HUES6 (cell line): Measurements from ENCODE around the gene CPM.
"Not testable (repeated sequence)": the region's sequence is repeated elsewhere in the genome, so short reads cannot be mapped to it uniquely, and the experiment has no call there.

Experiments used
- H3K27ac ChIP-seq: 2 replicates; pipeline ENCODE4 v1.7.0; 2013; ENCODE audit warnings: low read depth, mild to moderate bottlenecking, low read length, inconsistent platforms
- H3K27me3 ChIP-seq: 2 replicates; pipeline ENCODE4 v1.6.1; 2013; ENCODE audit warnings: low read length; ENCODE audit not compliant: control insufficient read depth, insufficient read depth
- H3K36me3 ChIP-seq: 2 replicates; pipeline ENCODE4 v1.6.1; 2013; ENCODE audit warnings: low read length; ENCODE audit not compliant: control insufficient read depth, insufficient read depth
- H3K4me1 ChIP-seq: 2 replicates; pipeline ENCODE4 v1.6.1; 2013; ENCODE audit warnings: low read length; ENCODE audit not compliant: control insufficient read depth, insufficient read depth
- H3K4me3 ChIP-seq: 2 replicates; pipeline ENCODE4 v1.5.1; 2013; ENCODE audit warnings: low read depth, low read length
- H3K9ac ChIP-seq: one replicate; pipeline ENCODE4 v1.6.1; 2013; ENCODE audit warnings: mild to moderate bottlenecking, low read length
- H3K9me3 ChIP-seq: 2 replicates; pipeline ENCODE4 v1.6.1; 2013; ENCODE audit warnings: low read depth, low read length; ENCODE audit not compliant: control insufficient read depth, insufficient read depth

The CPM gene

DNA sequence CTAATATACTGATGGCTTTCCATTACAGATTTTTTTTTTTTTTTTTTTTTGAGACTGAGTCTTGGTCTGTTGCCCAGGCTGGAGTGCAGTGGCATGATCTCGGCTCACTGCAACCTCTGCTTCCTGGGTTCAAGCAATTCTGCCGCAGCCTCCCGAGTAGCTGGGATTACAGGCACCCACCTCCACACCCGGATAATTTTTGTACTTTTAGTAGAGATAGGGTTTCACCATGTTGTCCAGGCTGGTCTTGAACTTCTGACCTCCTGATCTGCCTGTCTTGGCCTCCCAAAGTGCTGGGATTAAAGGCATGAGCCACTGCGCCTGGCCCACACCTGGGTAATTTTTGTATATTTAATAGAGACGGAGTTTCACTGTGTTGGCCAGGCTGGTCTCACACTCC, 121.4 kb downstream of the CPM start:
- not testable (repeated sequence) for H3K9ac ChIP-seq, H3K27me3 ChIP-seq, H3K9me3 ChIP-seq, H3K27ac ChIP-seq, H3K4me1 ChIP-seq
- peak overlapping the region; percentile 40; the same call in 1 of the 2 replicates for H3K4me3 ChIP-seq
- peaks cover 72% of the 10 kb centered on the region for H3K36me3 ChIP-seq

- not testable (repeated sequence) for H3K9ac ChIP-seq, H3K27me3 ChIP-seq, H3K9me3 ChIP-seq, H3K27ac ChIP-seq
- H3K4me3 ChIP-seq: peak overlapping the region; percentile 94
- peaks cover 10% of the 10 kb centered on the region for H3K4me1 ChIP-seq
- H3K36me3 ChIP-seq: peaks cover 57% of the 10 kb centered on the region
These were observed 123.0 kb downstream of the CPM start for GRCh38 chr12:68810027-68810389.

GRCh38 chr12:68809190-68810026, 123.6 kb downstream of the CPM start:
- Histone ChIP-seq H3K4me3 (peak overlapping the region; percentile 94), H3K9ac (peak overlapping the region; percentile 81), H3K9me3 (no peaks in the 10 kb centered on the region), H3K27ac (peak overlapping the region; percentile 100), H3K4me1 (peaks cover 16% of the 10 kb centered on the region), H3K27me3 (no peaks in the 10 kb centered on the region), H3K36me3 (peaks cover 51% of the 10 kb centered on the region)

DNA sequence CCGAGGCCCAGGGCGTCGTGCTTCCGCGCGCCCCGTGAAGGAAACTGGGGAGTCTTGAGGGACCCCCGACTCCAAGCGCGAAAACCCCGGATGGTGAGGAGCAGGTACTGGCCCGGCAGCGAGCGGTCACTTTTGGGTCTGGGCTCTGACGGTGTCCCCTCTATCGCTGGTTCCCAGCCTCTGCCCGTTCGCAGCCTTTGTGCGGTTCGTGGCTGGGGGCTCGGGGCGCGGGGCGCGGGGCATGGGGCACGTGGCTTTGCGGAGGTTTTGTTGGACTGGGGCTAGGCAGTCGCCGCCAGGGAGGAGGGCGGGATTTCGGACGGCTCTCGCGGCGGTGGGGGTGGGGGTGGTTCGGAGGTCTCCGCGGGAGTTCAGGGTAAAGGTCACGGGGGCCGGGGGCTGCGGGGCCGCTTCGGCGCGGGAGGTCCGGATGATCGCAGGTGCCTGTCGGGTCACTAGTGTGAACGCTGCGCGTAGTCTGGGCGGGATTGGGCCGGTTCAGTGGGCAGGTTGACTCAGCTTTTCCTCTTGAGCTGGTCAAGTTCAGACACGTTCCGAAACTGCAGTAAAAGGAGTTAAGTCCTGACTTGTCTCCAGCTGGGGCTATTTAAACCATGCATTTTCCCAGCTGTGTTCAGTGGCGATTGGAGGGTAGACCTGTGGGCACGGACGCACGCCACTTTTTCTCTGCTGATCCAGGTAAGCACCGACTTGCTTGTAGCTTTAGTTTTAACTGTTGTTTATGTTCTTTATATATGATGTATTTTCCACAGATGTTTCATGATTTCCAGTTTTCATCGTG, 124.4 kb downstream of the CPM start:
- H3K36me3 ChIP-seq: peaks cover 42% of the 10 kb centered on the region
- peaks cover 21% of the 10 kb centered on the region for H3K4me1 ChIP-seq
- H3K9me3 ChIP-seq: no peaks in the 10 kb centered on the region
- peak overlapping the region; percentile 94 for H3K4me3 ChIP-seq
- H3K27me3 ChIP-seq: no peaks in the 10 kb centered on the region
- peak overlapping the region; percentile 100 for H3K27ac ChIP-seq
- peak overlapping the region; percentile 100 for H3K9ac ChIP-seq

DNA sequence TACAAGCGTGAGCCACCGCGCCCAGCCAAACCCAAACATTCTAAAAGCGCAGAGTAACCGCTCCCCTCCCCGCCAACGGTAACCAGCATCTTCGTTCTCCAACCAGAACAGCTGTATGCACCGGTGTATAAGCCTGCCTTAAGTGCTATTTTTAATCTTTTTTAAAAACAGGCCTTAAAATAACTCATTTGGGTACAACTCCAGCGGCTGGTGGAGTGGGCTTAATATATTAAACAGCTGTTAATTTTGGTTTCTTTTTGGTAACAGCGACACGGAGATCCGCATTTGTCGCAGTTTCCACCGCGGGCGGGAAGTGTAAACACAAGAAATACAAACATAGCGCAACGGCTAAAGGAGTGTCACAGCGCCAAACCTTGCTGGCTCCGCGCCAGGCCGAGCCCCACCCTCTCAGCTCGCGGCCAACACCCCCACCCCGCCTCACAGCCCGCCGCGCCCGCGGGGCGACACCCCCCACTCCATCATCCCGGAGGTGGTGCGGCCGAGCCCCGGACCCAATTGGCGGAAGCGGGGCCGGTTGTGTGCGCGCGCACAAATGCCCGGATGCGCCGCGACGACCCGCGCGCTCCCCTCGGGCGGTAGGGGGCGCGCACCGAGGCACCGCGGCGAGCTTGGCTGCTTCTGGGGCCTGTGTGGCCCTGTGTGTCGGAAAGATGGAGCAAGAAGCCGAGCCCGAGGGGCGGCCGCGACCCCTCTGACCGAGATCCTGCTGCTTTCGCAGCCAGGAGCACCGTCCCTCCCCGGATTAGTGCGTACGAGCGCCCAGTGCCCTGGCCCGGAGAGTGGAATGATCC, 125.2 kb downstream of the CPM start, which contains the start of gene MDM2:
MDM2 (plus strand) TSS at position 602 of the 812 bp plus-strand sequence. CDS start 301 bp downstream, outside the sequence.
- H3K4me3 ChIP-seq: peak within 1 kb of the TSS; percentile 94
- no peaks in the 10 kb centered on the region for H3K9me3 ChIP-seq
- peak within 1 kb of the TSS; percentile 100 for H3K27ac ChIP-seq
- H3K4me1 ChIP-seq: peaks cover 21% of the 10 kb centered on the region
- peaks cover 34% of the 10 kb centered on the region for H3K36me3 ChIP-seq
- no peaks in the 10 kb centered on the region for H3K27me3 ChIP-seq
- H3K9ac ChIP-seq: peak within 1 kb of the TSS; percentile 100

- H3K4me3 ChIP-seq: peak overlapping the region; percentile 94
- peak overlapping the region; percentile 74 for H3K9ac ChIP-seq
- H3K27ac ChIP-seq: peak overlapping the region; percentile 73; the same call in 1 of the 2 replicates
- peaks cover 21% of the 10 kb centered on the region for H3K4me1 ChIP-seq
- not testable (repeated sequence) for H3K9me3 ChIP-seq, H3K27me3 ChIP-seq
- peaks cover 29% of the 10 kb centered on the region for H3K36me3 ChIP-seq
These were observed 125.7 kb downstream of the CPM start for GRCh38 chr12:68807274-68807575.

DNA sequence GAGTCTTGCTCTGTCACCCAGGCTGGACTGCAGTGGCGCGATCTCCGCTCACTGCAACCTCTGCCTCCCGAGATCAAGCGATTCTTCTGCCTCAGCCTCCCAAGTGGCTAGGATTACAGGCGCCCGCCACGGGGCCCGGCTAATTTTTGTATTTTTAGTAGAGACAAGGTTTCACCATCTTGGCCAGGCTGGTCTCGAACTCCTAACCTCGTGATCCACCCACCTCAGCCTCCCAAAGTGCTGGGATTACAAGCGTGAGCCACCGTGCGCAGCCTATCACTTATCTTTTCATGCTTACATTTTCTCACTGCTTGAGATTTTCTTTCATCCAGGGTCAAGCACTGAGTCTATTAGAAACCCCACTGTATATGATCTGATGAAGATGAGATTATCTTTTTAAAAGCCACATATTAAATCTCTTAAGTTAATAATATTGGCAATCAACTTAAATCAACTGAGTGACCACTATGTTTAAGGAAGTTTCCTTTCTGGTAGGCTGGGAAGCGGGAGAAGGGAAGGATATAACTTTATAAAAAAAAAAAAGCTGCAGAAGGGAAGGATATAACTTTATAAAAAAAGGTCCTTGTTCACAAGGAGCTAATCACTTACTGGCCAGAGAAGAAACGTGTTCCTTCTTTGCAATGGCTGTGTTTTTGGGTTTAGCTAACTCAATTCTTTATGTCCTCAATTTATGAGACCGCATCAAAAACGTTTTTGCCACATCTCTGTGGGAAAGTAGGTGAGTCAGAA, 126.3 kb downstream of the CPM start:
- H3K36me3 ChIP-seq: peaks cover 25% of the 10 kb centered on the region
- no peak overlapping the region for H3K9ac ChIP-seq
- no peaks in the 10 kb centered on the region for H3K27me3 ChIP-seq
- peak overlapping the region; percentile 94 for H3K4me3 ChIP-seq
- H3K27ac ChIP-seq: no peak overlapping the region
- peaks cover 24% of the 10 kb centered on the region for H3K4me1 ChIP-seq
- H3K9me3 ChIP-seq: no peaks in the 10 kb centered on the region

DNA sequence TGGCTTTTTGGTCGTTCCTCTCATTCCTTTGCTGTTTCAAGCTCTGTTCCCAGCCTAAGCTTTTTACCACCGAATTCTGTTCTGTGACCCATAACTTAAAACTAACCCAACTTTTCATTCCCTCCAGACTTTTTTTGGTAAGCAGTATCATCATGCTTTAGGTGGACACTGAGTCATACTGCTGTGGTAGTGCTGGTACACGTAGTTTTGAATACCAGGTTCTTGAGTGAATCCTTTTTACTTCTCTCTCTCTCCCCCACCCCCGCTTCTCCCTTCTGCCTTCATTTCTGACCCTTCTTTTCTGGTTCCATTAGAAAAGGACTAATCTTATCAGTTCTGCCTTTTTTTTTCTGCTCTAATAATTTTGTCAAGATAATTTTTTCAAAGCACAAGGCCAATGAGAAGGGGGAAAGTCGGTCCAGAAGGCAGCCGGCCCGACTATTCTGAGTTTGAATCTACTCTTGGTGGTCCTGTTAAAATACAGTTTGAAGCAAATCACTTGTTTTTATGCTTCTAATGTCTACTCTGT, 127.3 kb downstream of the CPM start:
- H3K9me3 ChIP-seq: no peaks in the 10 kb centered on the region
- H3K4me1 ChIP-seq: peaks cover 24% of the 10 kb centered on the region
- H3K4me3 ChIP-seq: peak overlapping the region; percentile 49; the same call in 1 of the 2 replicates
- peaks cover 15% of the 10 kb centered on the region for H3K36me3 ChIP-seq
- no peak overlapping the region for H3K27ac ChIP-seq
- H3K27me3 ChIP-seq: no peaks in the 10 kb centered on the region
- no peak overlapping the region for H3K9ac ChIP-seq

DNA sequence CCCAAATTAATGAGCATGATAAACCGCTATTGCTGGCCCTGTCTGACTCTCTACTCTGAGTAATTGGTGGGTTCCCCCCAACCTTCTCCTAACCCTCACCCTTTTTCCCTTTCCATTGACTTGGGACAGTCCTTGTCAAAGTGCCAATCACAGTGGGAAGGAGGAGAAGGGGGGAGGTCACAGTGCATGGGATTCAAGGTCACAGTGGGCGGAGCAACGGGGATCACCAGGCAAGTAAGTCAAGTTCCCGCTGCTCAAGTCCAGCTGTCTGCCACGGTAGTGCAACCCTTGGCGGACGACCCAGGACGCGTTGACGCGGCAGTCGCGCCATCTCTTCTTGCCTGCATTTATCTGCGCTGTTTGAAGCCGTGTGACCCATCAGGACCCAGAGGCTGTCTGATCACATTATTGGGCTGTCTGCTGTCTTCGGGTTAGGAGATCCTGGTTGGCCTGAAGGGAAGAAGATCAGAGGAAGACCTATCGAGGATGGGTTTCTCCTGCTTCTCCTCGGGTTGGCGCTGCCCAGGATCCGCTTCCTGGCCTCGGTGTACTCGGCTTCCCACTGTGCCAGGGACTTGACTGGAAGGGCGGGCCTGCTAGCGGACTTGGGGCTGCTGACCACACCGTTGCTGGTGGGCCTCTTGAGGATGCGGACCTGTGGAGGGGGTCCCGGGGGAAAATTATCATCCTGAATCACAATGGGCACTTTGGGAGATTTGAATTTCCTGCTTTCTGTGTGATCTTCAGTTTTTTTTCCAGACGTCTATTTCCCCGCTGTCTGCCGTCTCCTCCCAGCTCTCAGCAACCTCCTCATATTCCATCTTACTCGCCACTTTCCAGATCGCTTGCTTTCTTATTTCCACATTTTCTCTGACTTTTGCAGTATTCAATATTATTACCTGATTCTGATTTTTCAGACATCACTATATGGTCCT, 128.0 kb downstream of the CPM start:
- peaks cover 8% of the 10 kb centered on the region; the same call in 1 of the 2 replicates for H3K36me3 ChIP-seq
- H3K27ac ChIP-seq: no peak overlapping the region
- no peaks in the 10 kb centered on the region for H3K27me3 ChIP-seq
- H3K9ac ChIP-seq: peak overlapping the region; percentile 1
- peaks cover 24% of the 10 kb centered on the region for H3K4me1 ChIP-seq
- H3K9me3 ChIP-seq: no peaks in the 10 kb centered on the region
- peak overlapping the region; percentile 49 for H3K4me3 ChIP-seq
